NCI-H2227 (cell line): ENCODE data around the gene DOCK10.

Source experiments
- DNase-seq: peaks from one replicate; lab custom pipeline; 2025; ENCODE audit not compliant: unreplicated experiment; lab: John Stamatoyannopoulos, UW

DOCK10 gene

DNA sequence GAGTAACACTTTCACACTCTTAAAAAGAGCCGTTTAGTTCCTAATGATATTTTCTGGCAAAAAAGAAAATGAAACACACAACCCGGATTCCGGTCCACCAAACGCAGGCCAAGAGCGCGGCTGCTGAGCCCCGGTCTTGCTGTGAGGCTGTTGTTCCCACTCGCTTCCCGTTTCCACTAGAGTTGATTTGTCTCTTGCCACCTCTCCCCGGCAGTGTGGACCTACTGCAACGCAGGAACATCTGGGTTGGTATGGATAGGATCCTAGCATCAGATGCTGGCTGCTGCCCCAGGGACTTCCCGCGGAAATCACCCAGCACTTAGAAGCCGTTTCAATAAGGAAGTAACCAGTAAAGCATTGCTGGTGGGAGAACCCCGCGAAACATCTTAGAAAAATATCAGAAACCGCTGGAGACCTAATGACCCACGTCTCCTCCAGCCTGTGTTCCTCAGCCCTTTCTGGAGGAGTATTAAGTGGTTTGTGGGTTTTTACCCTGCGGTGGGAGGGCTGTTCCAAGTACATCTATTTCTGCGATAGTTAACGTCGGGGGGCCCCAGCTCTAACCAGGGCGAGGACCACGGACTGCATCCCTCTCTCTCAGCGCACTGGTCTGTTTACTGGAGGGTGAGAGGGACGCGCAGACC is 939 bp downstream of the DOCK10 start:
- DNase-seq: peak; percentile 44

DNA sequence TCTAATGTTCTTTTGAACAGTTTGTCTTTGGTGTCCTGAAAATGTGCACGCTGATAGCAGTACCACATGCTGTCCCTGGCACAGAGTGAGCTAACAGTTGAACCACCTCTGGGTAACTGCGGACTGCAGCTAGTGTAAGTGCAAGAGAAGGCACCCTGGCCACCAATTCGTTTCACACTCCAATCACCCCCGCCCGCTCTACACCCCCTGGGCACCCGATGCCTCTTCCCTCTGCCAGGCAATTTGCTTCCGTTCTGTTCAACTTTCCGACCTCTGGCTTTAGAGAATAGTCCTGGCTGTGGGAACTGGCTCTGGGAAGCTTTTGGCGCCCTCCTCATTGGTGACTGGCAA is 1.4 kb downstream of the DOCK10 start:
- DNase-seq: no peak

DNA sequence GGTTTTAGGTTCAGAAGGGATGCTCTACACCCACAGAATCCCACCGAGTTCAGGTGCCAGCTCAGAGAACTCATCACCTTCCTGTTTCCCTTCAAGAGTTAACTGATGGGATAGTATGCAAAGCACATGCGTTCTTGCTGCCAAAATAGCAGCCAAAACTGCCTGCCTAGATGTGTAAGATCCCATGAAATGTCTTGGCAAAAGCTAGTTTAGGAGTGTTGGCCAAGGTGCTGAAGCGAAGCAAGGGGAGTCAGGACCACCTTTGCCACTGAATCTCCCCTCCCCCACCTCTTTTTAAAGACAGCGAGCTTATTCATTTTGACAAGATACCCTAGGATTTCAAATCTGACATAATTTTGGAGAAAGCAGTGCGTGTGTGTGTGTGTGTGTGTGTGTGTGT is 2.1 kb downstream of the DOCK10 start:
- DNase-seq: no peak

GRCh38 chr2:225038231-225038523 is 4.1 kb downstream of the DOCK10 start:
- no peak for DNase-seq

DNA sequence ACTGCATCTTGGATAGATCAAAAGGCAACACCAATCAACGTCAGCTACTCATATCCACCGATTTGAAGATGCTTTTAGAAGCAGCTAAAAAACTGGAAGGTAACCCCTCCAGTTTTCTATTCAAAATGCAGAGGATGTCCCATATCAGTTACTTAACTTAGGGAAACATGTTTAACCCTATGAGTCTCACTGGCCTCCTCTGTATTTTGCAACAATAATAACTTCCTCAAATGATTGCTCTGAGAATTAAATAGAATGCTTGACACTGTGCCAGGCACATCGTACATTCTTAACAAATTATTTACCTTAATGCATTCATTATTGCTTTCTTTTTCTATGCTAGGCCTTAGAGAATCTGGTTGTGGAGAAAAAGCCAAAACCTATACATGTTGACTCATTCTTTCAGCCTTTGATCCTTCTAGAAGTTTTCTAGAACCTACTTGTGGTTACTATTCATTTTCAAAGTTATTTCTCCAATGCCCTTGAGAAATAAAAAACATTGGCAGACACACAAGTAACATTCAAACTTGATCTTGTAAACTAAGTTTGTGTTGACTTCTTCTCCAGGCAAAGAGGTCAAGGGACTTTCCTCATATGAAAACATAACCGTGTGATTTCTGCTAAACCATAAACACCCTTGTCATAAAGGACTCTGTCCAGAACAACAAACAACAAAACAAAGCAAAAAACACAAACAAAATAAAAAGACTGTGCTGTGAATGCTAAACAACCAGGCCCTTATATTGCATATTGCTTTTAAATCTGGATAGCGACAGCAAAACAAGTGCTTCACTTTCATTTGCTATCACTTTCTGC is 4.6 kb downstream of the DOCK10 start:
- no peak for DNase-seq

GRCh38 chr2:225036431-225036830 is 5.8 kb downstream of the DOCK10 start:
- no peak for DNase-seq

DNA sequence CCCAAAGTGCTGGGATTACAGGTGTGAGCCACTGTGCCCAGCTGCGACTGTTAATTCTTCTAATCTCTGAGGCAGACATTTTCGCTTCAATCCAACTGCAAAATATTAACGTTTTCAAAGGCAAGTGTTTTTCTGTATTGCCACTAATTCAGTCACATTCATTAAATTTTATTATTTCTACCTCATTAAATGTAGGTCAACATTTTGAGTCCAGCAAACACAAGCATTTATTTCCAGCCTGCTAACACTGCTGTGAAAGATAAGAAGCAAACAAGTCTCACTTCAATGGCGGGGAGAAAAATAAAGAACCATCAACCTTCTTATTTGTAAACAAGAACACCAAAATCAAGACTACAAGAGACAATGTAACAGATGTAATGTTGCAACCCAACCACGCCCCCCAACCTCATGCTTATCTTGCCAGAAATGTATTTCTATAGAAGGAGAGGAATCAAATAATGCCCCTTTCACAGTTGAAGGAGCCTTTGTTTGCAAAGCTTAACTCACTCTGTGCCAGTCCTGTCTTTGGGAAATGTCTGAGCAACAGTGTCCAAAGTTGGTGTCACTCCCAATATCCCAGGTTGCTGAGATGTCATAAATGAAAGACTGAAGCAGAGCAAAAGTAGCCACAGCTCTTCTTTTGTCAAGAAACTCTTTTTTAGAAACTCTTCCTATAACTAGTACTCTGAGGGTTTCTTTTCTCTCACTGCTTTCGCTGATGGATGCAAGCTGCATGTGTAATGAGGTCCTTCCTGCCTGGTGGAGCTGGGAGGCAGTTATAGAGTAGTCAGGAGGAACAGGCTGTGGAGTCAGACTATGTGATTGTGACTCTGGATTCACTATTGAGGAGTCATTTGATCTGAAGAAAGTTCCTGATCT is 8.6 kb downstream of the DOCK10 start:
- no peak for DNase-seq

GRCh38 chr2:225032246-225032645 is 10.0 kb downstream of the DOCK10 start:
- DNase-seq: no peak

GRCh38 chr2:225031599-225031998 is 10.7 kb downstream of the DOCK10 start:
- no peak for DNase-seq

DNA sequence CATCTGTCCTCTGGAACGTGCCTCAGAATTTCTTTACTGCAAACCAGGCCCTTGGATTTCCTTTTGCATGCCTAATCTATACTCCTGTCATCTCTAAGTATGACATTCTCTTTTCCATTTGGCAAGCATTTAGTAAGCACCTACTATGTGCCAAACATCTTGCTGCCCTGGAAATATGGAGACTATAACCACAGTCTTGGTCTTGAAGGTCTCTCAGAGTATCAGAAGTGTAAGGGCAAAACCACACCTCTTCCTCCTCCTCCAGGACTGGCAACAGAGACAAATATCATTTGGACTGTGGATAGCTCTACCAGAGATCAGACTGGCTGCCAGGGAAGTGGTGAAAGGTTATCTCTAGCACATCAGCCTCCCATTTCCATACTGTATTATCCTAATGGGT is 11.4 kb downstream of the DOCK10 start:
- DNase-seq: no peak

- no peak for DNase-seq
Measured at GRCh38 chr2:225030203-225030602, 12.1 kb downstream of the DOCK10 start.

- DNase-seq: no peak
Measured at GRCh38 chr2:225028572-225028971, 13.7 kb downstream of the DOCK10 start.

DNA sequence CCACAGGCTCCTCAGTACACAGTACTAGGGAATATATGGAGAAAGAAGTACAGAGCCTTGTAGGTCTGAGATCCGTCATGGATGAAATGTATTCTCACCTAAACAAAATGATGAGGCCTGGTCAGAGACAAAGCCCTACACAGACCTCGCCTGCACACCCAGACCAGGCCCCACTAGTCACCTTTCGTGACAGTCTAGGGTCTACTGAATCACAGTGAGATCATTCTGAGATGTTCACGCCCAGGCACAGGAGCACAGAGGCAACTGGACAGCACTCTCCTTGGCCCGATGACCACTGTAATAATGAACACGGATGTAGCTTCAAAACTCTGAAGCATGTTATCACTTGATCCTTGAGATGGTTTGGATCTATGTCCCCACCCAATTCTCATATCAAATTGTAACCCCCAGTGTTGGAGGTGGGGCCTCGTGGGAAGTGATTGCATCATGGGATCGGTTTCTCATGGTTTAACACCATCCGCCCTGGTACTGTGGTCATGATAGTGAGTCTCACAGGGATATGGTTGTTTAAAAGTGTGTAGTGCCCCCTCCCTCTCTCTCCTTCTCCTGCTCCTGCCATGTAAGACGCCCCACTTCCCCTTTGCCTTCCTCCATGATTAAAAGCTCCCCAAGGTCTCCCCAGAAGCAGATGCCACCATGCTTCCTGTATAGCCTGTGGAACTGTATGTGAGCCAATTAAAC is 15.1 kb downstream of the DOCK10 start:
- no peak for DNase-seq

GRCh38 chr2:225025917-225026571 is 16.2 kb downstream of the DOCK10 start:
- DNase-seq: no peak

GRCh38 chr2:225022188-225022587 is 20.1 kb downstream of the DOCK10 start:
- DNase-seq: no peak

DNA sequence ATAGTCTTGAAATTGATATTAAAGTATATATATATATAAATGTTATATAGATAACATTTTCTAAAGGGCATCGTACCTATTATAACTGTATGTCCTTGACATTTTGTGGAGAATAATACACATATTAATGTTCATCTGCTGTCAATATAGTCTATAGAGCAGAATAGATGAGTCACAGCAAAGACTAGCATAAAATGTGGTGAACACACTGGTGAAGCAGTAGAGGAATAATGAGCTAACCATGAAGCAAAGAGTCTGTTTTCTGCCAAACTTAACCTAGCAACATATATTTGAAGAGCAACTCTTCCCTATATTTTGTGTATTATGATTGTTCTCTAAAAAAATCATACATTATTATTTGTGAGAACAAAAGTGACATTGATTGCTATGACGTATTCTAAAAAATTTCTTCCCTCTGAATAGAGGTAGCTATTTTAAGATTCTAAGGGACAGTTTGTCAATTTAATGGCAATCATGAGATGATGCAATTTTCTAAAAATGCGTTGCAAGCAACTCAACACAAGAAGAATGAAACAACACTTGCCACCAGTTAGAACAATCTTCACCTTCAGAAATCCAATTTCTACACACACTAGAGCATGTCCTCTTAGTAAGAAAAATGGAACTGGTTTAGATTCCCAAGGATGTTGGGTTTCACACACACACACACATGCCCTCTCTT is 22.0 kb downstream of the DOCK10 start:
- no peak for DNase-seq

GRCh38 chr2:225019105-225019504 is 23.2 kb downstream of the DOCK10 start:
- DNase-seq: no peak

- no peak for DNase-seq
Measured at GRCh38 chr2:225017713-225018112, 24.6 kb downstream of the DOCK10 start.

DNA sequence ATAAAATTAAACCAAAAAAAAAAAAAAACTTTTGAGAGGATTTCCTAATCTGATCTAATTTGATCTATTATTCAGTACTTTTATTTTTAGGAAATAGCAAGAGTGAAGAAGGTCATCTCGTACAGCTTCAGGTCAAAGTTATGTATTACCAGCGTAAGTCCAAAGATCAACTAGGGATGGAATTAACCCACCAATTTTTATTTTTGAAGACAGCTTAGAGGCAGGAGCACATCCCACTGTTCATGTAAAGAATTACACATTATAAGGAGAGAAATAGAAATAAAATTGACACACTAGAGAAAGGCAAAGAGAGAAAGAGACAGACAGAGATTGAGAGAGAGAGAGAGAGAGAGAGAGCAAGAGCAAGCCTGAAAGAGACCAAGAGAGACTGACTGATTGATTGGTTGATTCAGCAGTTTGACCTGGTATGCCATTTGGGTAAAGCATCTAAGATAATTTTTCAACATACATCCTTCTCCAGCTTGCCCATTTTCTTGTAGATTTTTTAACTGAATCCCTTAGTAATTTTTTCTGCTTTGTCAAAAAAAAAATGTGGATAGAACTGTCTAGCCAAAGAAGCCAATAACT is 25.1 kb downstream of the DOCK10 start:
- no peak for DNase-seq
